HG02763 (cell line): ENCODE results near the gene MARK4.

Experiments used
- ATAC-seq: cut with Tn5 transposase; IDR thresholded peaks from one replicate; pipeline ENCODE4 v1.9.1; 2021; ENCODE audit warnings: mild to moderate bottlenecking, moderate library complexity; ENCODE audit not compliant: unreplicated experiment

Gene MARK4

GRCh38 chr19:45271098-45271734, 20.1 kb downstream of the MARK4 start:
- ATAC-seq = no peak

- no peak for ATAC-seq
These were observed 20.7 kb downstream of the MARK4 start for GRCh38 chr19:45271735-45272108.

GRCh38 chr19:45273521-45273855, 22.4 kb downstream of the MARK4 start:
- ATAC-seq = no peak

GRCh38 chr19:45275370-45275971, 24.4 kb downstream of the MARK4 start:
- no peak for ATAC-seq

- no peak for ATAC-seq
These were observed 25.2 kb downstream of the MARK4 start for GRCh38 chr19:45276284-45276687.

- ATAC-seq = no peak
These were observed 27.0 kb downstream of the MARK4 start for GRCh38 chr19:45278087-45278486.

GRCh38 chr19:45279587-45280192, 28.6 kb downstream of the MARK4 start:
- ATAC-seq = no peak

- no peak for ATAC-seq
These were observed 29.4 kb downstream of the MARK4 start for GRCh38 chr19:45280471-45280961.

- ATAC-seq = no peak
These were observed 32.5 kb downstream of the MARK4 start for GRCh38 chr19:45283443-45284033.

- no peak for ATAC-seq
These were observed 39.4 kb downstream of the MARK4 start for GRCh38 chr19:45290381-45290931.

- no peak for ATAC-seq
These were observed 40.8 kb downstream of the MARK4 start for GRCh38 chr19:45291834-45292233.

GRCh38 chr19:45293682-45294081, 42.6 kb downstream of the MARK4 start:
- ATAC-seq = no peak

GRCh38 chr19:45294291-45295029, 43.4 kb downstream of the MARK4 start:
- ATAC-seq = no peak

GRCh38 chr19:45295873-45296272, 44.8 kb downstream of the MARK4 start:
- no peak for ATAC-seq

GRCh38 chr19:45296355-45296754, 45.3 kb downstream of the MARK4 start:
- ATAC-seq = no peak

GRCh38 chr19:45297674-45298073, 46.6 kb downstream of the MARK4 start:
- ATAC-seq = no peak

GRCh38 chr19:45298264-45298663, 47.2 kb downstream of the MARK4 start:
- no peak for ATAC-seq

GRCh38 chr19:45299719-45300118, 48.6 kb downstream of the MARK4 start:
- no peak for ATAC-seq

GRCh38 chr19:45302416-45302815, 51.3 kb downstream of the MARK4 start:
- ATAC-seq = no peak

- no peak for ATAC-seq
These were observed 52.4 kb downstream of the MARK4 start for GRCh38 chr19:45303269-45304060.
